ENCODE measurements around the gene PPP1CC.

PPP1CC gene

GRCh38 chr12:110742718-110743570 lies at the start of gene PPP1CC:
TSS of gene PPP1CC (minus strand) at chr12:110742891. CDS start at chr12:110742707, 184 bp downstream.
- Mint-ChIP-seq H3K4me3 (peak within 1 kb of the TSS; percentile 95), H3K36me3 (ENCODE audit: low read depth) (peaks cover 30% of the 10 kb centered on the region), H3K9me3 (no peaks in the 10 kb centered on the region)

GRCh38 chr12:110791589-110791988 lies 48.9 kb upstream of the PPP1CC start:
- H3K27me3 Mint-ChIP-seq: no peaks in the 10 kb centered on the region
- H3K4me1 Mint-ChIP-seq (ENCODE audit: low read depth): no peaks in the 10 kb centered on the region
- H3K4me3 Mint-ChIP-seq: no peak overlapping the region
- intact Hi-C loops (cut with micrococcal nuclease): no loop called here
- H3K36me3 Mint-ChIP-seq (ENCODE audit: low read depth): no peaks in the 10 kb centered on the region
- H3K27ac Mint-ChIP-seq: no peak overlapping the region
- no peaks in the 10 kb centered on the region for H3K9me3 Mint-ChIP-seq

More at GRCh38 chr12:110742718-110743570, at the start of gene PPP1CC:
- H3K27ac Mint-ChIP-seq: peak within 1 kb of the TSS; percentile 90
- intact Hi-C loops (cut with micrococcal nuclease): loop anchor here (1.0 to 2.0 kb wide), 3 partner anchors 49 to 146 kb away; partner anchors contain the start of gene TCTN1
- no peaks in the 10 kb centered on the region for H3K27me3 Mint-ChIP-seq
- H3K4me1 Mint-ChIP-seq (ENCODE audit: low read depth): peaks cover 46% of the 10 kb centered on the region

DNA sequence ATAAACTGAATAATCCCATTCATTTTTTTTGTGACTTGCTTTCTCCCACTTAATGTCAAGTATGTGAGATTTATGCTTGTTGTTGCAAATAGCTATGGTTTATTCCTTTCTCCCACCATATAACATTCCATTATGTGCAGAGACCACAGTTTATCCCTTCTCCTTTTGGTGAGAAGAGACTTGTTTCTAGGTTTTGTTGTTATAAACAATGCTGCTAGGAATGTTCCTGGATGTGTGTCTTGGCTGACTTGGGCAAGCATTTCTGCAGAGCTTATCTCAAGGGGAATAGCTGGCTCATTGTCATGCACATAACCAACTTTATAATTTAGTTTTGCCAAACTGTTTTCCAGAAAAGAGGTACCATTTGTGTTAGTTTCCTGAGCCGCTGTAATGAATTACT lies 47.6 kb upstream of the PPP1CC start:
- H3K4me1 Mint-ChIP-seq (ENCODE audit: low read depth): no peaks in the 10 kb centered on the region
- no peak overlapping the region for H3K27ac Mint-ChIP-seq
- intact Hi-C loops (cut with micrococcal nuclease): no loop called here
- H3K27me3 Mint-ChIP-seq: peaks cover 2% of the 10 kb centered on the region
- no peak overlapping the region for H3K4me3 Mint-ChIP-seq
- H3K36me3 Mint-ChIP-seq (ENCODE audit: low read depth): no peaks in the 10 kb centered on the region
- H3K9me3 Mint-ChIP-seq: no peaks in the 10 kb centered on the region

DNA sequence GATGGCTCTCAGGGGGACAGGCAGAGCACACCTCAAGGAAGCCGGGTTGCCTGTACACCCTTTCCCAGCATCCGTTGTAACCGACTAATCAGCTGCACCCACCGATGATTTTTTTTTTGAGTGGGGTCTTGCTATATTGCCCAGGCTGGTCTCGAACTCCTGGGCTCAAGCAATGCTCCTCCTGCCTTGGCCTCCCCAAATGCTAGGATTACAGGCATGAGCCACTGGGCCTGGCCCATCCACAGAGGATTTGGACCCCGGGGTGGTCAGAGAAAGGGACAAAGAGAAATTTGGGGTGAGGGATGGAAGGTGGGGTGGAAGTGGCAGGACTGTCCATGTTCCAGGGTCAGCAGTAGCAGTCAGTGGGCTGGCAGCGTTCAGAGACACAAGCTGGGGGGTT lies 43.3 kb upstream of the PPP1CC start:
- no peak overlapping the region for H3K4me3 Mint-ChIP-seq
- no peaks in the 10 kb centered on the region for H3K36me3 Mint-ChIP-seq (ENCODE audit: low read depth)
- H3K27ac Mint-ChIP-seq: no peak overlapping the region
- peaks cover 26% of the 10 kb centered on the region for H3K4me1 Mint-ChIP-seq (ENCODE audit: low read depth)
- intact Hi-C loops (cut with micrococcal nuclease): no loop called here
- peaks cover 15% of the 10 kb centered on the region for H3K27me3 Mint-ChIP-seq
- H3K9me3 Mint-ChIP-seq: no peaks in the 10 kb centered on the region

DNA sequence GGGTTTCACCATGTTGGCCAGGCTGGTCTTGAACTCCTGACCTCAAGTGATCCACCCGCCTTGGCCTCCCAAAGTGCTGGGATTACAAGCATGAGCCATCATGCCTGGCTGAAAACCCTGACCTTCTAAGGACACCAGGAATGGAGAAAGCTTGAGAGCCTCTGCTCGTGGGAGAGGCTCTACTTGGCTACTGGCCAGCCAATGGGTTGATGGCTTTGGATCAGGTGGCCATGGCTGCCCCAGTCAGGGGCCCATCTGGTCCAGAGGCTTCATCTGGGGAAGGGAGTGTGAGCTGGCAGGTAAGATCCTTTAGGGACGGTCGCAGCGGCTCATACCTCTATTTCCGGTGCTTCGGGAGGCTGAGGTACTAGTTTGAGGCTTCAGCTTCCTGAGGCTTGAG lies 42.5 kb upstream of the PPP1CC start:
- Mint-ChIP-seq H3K27ac (no peak overlapping the region), H3K27me3 (peaks cover 15% of the 10 kb centered on the region), H3K9me3 (no peaks in the 10 kb centered on the region), H3K36me3 (ENCODE audit: low read depth) (no peaks in the 10 kb centered on the region), H3K4me1 (ENCODE audit: low read depth) (peaks cover 26% of the 10 kb centered on the region), H3K4me3 (no peak overlapping the region)
- intact Hi-C loops (cut with micrococcal nuclease): no loop called here

DNA sequence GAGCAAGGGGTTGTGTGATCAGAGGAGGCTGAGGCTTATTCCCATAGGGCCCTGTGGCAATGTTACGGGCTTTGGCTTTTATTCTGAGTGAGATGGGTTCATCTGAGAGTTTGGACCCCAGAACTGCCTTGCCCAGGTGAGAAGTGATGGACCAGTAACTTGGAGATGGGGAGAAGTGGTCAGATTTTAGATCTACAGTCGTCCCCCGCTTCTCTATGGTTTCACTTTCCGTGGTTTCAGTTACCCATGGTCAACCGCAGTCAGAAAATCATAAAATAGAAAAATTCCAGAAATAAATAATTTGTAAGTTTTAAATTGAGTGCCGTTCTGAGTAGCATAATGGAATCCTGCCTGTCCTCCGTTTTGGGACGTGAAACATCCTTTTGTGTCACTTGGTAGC lies 40.2 kb upstream of the PPP1CC start:
- Mint-ChIP-seq H3K36me3 (ENCODE audit: low read depth) (no peaks in the 10 kb centered on the region), H3K27ac (no peak overlapping the region), H3K4me1 (ENCODE audit: low read depth) (peaks cover 34% of the 10 kb centered on the region), H3K4me3 (no peak overlapping the region), H3K9me3 (no peaks in the 10 kb centered on the region), H3K27me3 (peaks cover 16% of the 10 kb centered on the region)
- intact Hi-C loops (cut with micrococcal nuclease): no loop called here

DNA sequence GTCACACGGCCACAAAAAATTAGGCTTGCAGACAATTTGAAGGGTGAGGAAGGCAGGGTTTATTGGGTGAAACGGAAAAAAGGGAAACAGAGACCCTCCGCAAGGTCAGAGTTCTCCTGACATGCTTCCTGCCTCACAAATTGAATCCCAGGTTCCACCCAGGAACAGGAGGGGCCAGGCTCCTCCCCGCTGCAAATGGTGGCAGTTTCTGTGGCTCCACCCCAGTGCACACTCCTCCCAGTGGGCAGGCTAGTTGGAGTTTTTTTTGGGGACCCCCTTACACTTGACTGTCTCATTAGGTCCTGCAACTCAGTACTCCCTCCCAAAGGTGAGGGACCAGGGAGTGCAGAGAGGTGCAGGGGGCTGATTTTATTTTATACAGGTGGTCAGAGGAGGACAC lies 39.4 kb upstream of the PPP1CC start:
- H3K9me3 Mint-ChIP-seq: no peaks in the 10 kb centered on the region
- H3K4me3 Mint-ChIP-seq: no peak overlapping the region
- H3K36me3 Mint-ChIP-seq (ENCODE audit: low read depth): no peaks in the 10 kb centered on the region
- peaks cover 16% of the 10 kb centered on the region for H3K27me3 Mint-ChIP-seq
- H3K4me1 Mint-ChIP-seq (ENCODE audit: low read depth): peaks cover 34% of the 10 kb centered on the region
- intact Hi-C loops (cut with micrococcal nuclease): no loop called here
- no peak overlapping the region for H3K27ac Mint-ChIP-seq

- H3K36me3 Mint-ChIP-seq (ENCODE audit: low read depth): no peaks in the 10 kb centered on the region
- peaks cover 34% of the 10 kb centered on the region for H3K4me1 Mint-ChIP-seq (ENCODE audit: low read depth)
- H3K9me3 Mint-ChIP-seq: no peaks in the 10 kb centered on the region
- H3K27ac Mint-ChIP-seq: no peak overlapping the region
- H3K27me3 Mint-ChIP-seq: peaks cover 14% of the 10 kb centered on the region
- H3K4me3 Mint-ChIP-seq: no peak overlapping the region
- intact Hi-C loops (cut with micrococcal nuclease): no loop called here
Observed at GRCh38 chr12:110780448-110780847, 37.8 kb upstream of the PPP1CC start.

GRCh38 chr12:110778833-110779577 lies 36.3 kb upstream of the PPP1CC start:
- peaks cover 33% of the 10 kb centered on the region for H3K4me1 Mint-ChIP-seq (ENCODE audit: low read depth)
- H3K9me3 Mint-ChIP-seq: no peaks in the 10 kb centered on the region
- H3K4me3 Mint-ChIP-seq: no peak overlapping the region
- intact Hi-C loops (cut with micrococcal nuclease): no loop called here
- H3K27ac Mint-ChIP-seq: no peak overlapping the region
- H3K27me3 Mint-ChIP-seq: peaks cover 11% of the 10 kb centered on the region
- H3K36me3 Mint-ChIP-seq (ENCODE audit: low read depth): no peaks in the 10 kb centered on the region

- peaks cover 1% of the 10 kb centered on the region for H3K27me3 Mint-ChIP-seq
- peak overlapping the region; percentile 19 for H3K27ac Mint-ChIP-seq
- intact Hi-C loops (cut with micrococcal nuclease): no loop called here
- H3K4me1 Mint-ChIP-seq (ENCODE audit: low read depth): peaks cover 17% of the 10 kb centered on the region
- no peak overlapping the region for H3K4me3 Mint-ChIP-seq
- no peaks in the 10 kb centered on the region for H3K36me3 Mint-ChIP-seq (ENCODE audit: low read depth)
- no peaks in the 10 kb centered on the region for H3K9me3 Mint-ChIP-seq
Observed at GRCh38 chr12:110776410-110776809, 33.7 kb upstream of the PPP1CC start.

- H3K4me3 Mint-ChIP-seq: no peak overlapping the region
- H3K4me1 Mint-ChIP-seq (ENCODE audit: low read depth): peaks cover 16% of the 10 kb centered on the region
- intact Hi-C loops (cut with micrococcal nuclease): no loop called here
- H3K27me3 Mint-ChIP-seq: peaks cover 1% of the 10 kb centered on the region
- no peaks in the 10 kb centered on the region for H3K9me3 Mint-ChIP-seq
- H3K36me3 Mint-ChIP-seq (ENCODE audit: low read depth): no peaks in the 10 kb centered on the region
- peak overlapping the region; percentile 19 for H3K27ac Mint-ChIP-seq
Observed at GRCh38 chr12:110775997-110776396, 33.3 kb upstream of the PPP1CC start.

GRCh38 chr12:110774824-110775223 lies 32.1 kb upstream of the PPP1CC start:
- H3K36me3 Mint-ChIP-seq (ENCODE audit: low read depth): no peaks in the 10 kb centered on the region
- peaks cover 16% of the 10 kb centered on the region for H3K4me1 Mint-ChIP-seq (ENCODE audit: low read depth)
- intact Hi-C loops (cut with micrococcal nuclease): no loop called here
- peaks cover 1% of the 10 kb centered on the region for H3K27me3 Mint-ChIP-seq
- no peak overlapping the region for H3K27ac Mint-ChIP-seq
- no peak overlapping the region for H3K4me3 Mint-ChIP-seq
- H3K9me3 Mint-ChIP-seq: no peaks in the 10 kb centered on the region

GRCh38 chr12:110768960-110769359 lies 26.3 kb upstream of the PPP1CC start:
- H3K27me3 Mint-ChIP-seq: peaks cover 2% of the 10 kb centered on the region
- H3K9me3 Mint-ChIP-seq: no peaks in the 10 kb centered on the region
- no peak overlapping the region for H3K4me3 Mint-ChIP-seq
- intact Hi-C loops (cut with micrococcal nuclease): no loop called here
- no peaks in the 10 kb centered on the region for H3K36me3 Mint-ChIP-seq (ENCODE audit: low read depth)
- no peak overlapping the region for H3K27ac Mint-ChIP-seq
- peaks cover 14% of the 10 kb centered on the region for H3K4me1 Mint-ChIP-seq (ENCODE audit: low read depth)

DNA sequence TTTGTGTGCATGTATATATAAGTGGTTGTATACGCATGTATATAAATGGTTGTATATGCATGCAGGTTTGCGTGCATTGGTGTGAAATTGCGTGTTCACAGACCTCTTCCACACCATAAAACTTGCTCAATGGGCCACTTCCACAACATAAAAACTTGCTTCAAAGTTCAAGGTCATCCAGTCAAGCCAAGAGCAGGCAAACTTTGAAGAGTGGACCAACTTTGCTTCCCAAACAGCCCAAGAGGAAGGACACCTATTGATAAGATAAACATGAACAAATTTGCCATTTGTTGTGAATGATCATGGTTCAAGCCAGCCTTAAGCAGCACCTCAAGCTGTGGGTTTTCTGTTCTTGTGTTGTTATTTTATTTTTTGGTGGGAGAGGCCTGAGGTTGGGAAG lies 25.2 kb upstream of the PPP1CC start:
- H3K4me3 Mint-ChIP-seq: no peak overlapping the region
- H3K27ac Mint-ChIP-seq: no peak overlapping the region
- H3K36me3 Mint-ChIP-seq (ENCODE audit: low read depth): no peaks in the 10 kb centered on the region
- no peaks in the 10 kb centered on the region for H3K9me3 Mint-ChIP-seq
- peaks cover 2% of the 10 kb centered on the region for H3K27me3 Mint-ChIP-seq
- intact Hi-C loops (cut with micrococcal nuclease): no loop called here
- H3K4me1 Mint-ChIP-seq (ENCODE audit: low read depth): peaks cover 13% of the 10 kb centered on the region
